HepG2 (cell line): Measurements from ENCODE around the gene EPN3.

Source experiments
- CBFB ChIP-seq: sonication (generic); formaldehyde crosslinking; IDR thresholded peaks from 2 replicates; pipeline ENCODE4 v1.4.0; 2020; ENCODE audit warnings: missing genetic modification reagents
- GLI4 ChIP-seq: sonication (generic); formaldehyde crosslinking; IDR thresholded peaks from 2 replicates; pipeline ENCODE4 v1.5.1; 2020; ENCODE audit warnings: missing genetic modification reagents, mild to moderate bottlenecking, moderate library complexity, borderline replicate concordance
- KAT7 ChIP-seq: IDR thresholded peaks from 2 replicates; pipeline ENCODE4 v1.6.1; 2018; ENCODE audit warnings: borderline replicate concordance, missing compliant biosample characterization
- POLR2A ChIP-seq, 2 experiments: IDR thresholded peaks; 2 replicates each; pipeline ENCODE4 v1.6.1; 2011; ENCODE audit warnings: low read depth in 2 of 2, low read length in 2 of 2, mild to moderate bottlenecking in 1 of 2, moderate library complexity in 1 of 2; ENCODE audit not compliant: insufficient read depth in 1 of 2
- RFX1 ChIP-seq: fragments of 450-650 bp; IDR thresholded peaks from 2 replicates; pipeline ENCODE4 v1.6.1; 2017
- SMAD1 ChIP-seq: sonication (generic); formaldehyde crosslinking; IDR thresholded peaks from 2 replicates; pipeline ENCODE4 v1.4.0; 2020; ENCODE audit warnings: missing genetic modification reagents, low read depth, mild to moderate bottlenecking, borderline replicate concordance
- SMC3 ChIP-seq: IDR thresholded peaks from 2 replicates; pipeline ENCODE4 v1.6.1; 2011; ENCODE audit warnings: low read length, improper control_type of control experiment
- SP1 ChIP-seq, 2 experiments: fragments of 450-650 bp in 1 of 2; sonication (generic) in 1 of 2; formaldehyde crosslinking in 1 of 2; IDR thresholded peaks; 2 replicates each; pipeline versions ENCODE4 v1.4.0 to v1.6.1; 2016 to 2020; ENCODE audit warnings: missing genetic modification reagents in 1 of 2
- ZNF263 ChIP-seq: sonication (generic); formaldehyde crosslinking; IDR thresholded peaks from 2 replicates; pipeline ENCODE4 v1.4.0; 2020; ENCODE audit warnings: missing genetic modification reagents
- ZNF550 ChIP-seq: sonication (generic); formaldehyde crosslinking; IDR thresholded peaks from 2 replicates; pipeline ENCODE4 v1.4.0; 2020; ENCODE audit warnings: mild to moderate bottlenecking, missing genetic modification reagents, borderline replicate concordance
- ZNF724P ChIP-seq: sonication (generic); formaldehyde crosslinking; IDR thresholded peaks from 2 replicates; pipeline ENCODE4 v1.8.0; 2022; ENCODE audit warnings: missing genetic modification reagents, borderline replicate concordance
- TF ChIP-seq, protein P1 (sequence below): sonication (generic); formaldehyde crosslinking; IDR thresholded peaks from 2 replicates; pipeline ENCODE4 v1.5.0; 2020; ENCODE audit warnings: mild to moderate bottlenecking, missing genetic modification reagents, moderate library complexity
- TF ChIP-seq, protein P2 (sequence below), 2 experiments: IDR thresholded peaks; 2 replicates each; pipeline ENCODE4 v1.6.1; 2011 to 2012; ENCODE audit warnings: low read length in 2 of 2, borderline replicate concordance in 1 of 2, low read depth in 1 of 2, mild to moderate bottlenecking in 1 of 2, moderate library complexity in 1 of 2

DNA sequence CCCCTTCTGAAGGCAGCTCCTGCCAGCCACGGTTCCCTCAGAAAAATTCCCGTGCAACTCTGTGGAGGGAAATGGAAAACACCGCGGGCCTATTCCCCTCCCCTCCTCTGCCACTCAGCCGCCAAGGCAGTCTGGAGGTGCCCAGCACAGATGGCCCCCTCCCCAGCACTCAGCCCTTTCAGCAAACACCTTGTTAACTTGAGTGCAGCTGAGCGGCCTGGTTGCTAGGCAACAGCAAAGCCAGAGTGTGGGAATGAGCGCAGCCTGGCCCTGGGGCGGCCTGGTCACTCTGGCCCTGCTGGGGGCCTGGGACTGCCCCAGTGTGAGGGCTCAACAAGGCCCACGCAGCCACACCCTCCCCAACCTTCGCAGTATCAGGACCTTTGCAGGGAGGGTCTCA lies 60.8 kb downstream of the EPN3 start:
- no peak for TF ChIP-seq ZNF263
- TF ChIP-seq GLI4 = no peak
- TF ChIP-seq, protein P1, sequence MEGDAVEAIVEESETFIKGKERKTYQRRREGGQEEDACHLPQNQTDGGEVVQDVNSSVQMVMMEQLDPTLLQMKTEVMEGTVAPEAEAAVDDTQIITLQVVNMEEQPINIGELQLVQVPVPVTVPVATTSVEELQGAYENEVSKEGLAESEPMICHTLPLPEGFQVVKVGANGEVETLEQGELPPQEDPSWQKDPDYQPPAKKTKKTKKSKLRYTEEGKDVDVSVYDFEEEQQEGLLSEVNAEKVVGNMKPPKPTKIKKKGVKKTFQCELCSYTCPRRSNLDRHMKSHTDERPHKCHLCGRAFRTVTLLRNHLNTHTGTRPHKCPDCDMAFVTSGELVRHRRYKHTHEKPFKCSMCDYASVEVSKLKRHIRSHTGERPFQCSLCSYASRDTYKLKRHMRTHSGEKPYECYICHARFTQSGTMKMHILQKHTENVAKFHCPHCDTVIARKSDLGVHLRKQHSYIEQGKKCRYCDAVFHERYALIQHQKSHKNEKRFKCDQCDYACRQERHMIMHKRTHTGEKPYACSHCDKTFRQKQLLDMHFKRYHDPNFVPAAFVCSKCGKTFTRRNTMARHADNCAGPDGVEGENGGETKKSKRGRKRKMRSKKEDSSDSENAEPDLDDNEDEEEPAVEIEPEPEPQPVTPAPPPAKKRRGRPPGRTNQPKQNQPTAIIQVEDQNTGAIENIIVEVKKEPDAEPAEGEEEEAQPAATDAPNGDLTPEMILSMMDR = no peak
- TF ChIP-seq SP1 (IDR thresholded peaks at IDR 0.05) = no peak
- no peak for TF ChIP-seq SP1 (CRISPR knock-in tag; IDR thresholded peaks at IDR 0.05)
- TF ChIP-seq ZNF724P (CRISPR knock-in tag) = no peak
- no peak for TF ChIP-seq KAT7 (CRISPR knock-in tag)
- TF ChIP-seq SMC3 = no peak
- TF ChIP-seq POLR2A (IDR thresholded peaks at IDR 0.05; ENCODE audit: insufficient read depth in 1 of 2, low read depth in 2 of 2, low read length in 2 of 2) = no peak
- TF ChIP-seq, protein P2, sequence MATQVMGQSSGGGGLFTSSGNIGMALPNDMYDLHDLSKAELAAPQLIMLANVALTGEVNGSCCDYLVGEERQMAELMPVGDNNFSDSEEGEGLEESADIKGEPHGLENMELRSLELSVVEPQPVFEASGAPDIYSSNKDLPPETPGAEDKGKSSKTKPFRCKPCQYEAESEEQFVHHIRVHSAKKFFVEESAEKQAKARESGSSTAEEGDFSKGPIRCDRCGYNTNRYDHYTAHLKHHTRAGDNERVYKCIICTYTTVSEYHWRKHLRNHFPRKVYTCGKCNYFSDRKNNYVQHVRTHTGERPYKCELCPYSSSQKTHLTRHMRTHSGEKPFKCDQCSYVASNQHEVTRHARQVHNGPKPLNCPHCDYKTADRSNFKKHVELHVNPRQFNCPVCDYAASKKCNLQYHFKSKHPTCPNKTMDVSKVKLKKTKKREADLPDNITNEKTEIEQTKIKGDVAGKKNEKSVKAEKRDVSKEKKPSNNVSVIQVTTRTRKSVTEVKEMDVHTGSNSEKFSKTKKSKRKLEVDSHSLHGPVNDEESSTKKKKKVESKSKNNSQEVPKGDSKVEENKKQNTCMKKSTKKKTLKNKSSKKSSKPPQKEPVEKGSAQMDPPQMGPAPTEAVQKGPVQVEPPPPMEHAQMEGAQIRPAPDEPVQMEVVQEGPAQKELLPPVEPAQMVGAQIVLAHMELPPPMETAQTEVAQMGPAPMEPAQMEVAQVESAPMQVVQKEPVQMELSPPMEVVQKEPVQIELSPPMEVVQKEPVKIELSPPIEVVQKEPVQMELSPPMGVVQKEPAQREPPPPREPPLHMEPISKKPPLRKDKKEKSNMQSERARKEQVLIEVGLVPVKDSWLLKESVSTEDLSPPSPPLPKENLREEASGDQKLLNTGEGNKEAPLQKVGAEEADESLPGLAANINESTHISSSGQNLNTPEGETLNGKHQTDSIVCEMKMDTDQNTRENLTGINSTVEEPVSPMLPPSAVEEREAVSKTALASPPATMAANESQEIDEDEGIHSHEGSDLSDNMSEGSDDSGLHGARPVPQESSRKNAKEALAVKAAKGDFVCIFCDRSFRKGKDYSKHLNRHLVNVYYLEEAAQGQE (IDR thresholded peaks at IDR 0.05; ENCODE audit: borderline replicate concordance in 1 of 2, low read depth in 1 of 2, low read length in 2 of 2) = no peak
- TF ChIP-seq ZNF550 (CRISPR knock-in tag) = no peak
- TF ChIP-seq SMAD1 (CRISPR knock-in tag) = no peak
- peak; percentile 70 for TF ChIP-seq RFX1
- no peak for TF ChIP-seq CBFB
